Keratinocyte (primary cell): Measurements from ENCODE around the gene TMC8. TPM values are rescaled to one million over a fixed set of nuclear protein-coding genes. Genes with fewer than 3 reads are reported as not detected.
"Not testable (repeated sequence)": the region's sequence is repeated elsewhere in the genome, so short reads cannot be mapped to it uniquely, and the experiment has no call there.

Experiments used
- DNase-seq: peaks from one replicate; pipeline ENCODE4 v3.0.0-alpha.2; 2011; ENCODE audit warnings: low read depth, missing footprints, low spot score
- FAIRE-seq: peaks from 2 replicates; lab custom pipeline; 2011; peaks lifted over from hg19 to GRCh38; lab: Jason Lieb, UNC
- H2AFZ ChIP-seq: 2 replicates; pipeline ENCODE4 v1.6.0; 2012; ENCODE audit warnings: low read length, control low read depth, inconsistent platforms; ENCODE audit not compliant: control insufficient read depth
- H3K27ac ChIP-seq: 2 replicates; pipeline ENCODE4 v1.5.1; 2011; ENCODE audit warnings: low read length; ENCODE audit not compliant: control insufficient read depth, insufficient read depth
- H3K27me3 ChIP-seq: 3 replicates; pipeline ENCODE4 v1.6.0; 2011; ENCODE audit warnings: low read length; ENCODE audit not compliant: control insufficient read depth, insufficient read depth; ENCODE audit errors: extremely low read depth
- H3K36me3 ChIP-seq, 2 experiments: 2 replicates in 1 of 2; 3 replicates in 1 of 2; pipeline ENCODE4 v1.5.1; 2011; ENCODE audit warnings: low read length in 2 of 2, mild to moderate bottlenecking in 1 of 2; ENCODE audit not compliant: control insufficient read depth in 2 of 2, insufficient read depth in 2 of 2; ENCODE audit errors: extremely low read depth in 1 of 2
- H3K4me1 ChIP-seq: 3 replicates; pipeline ENCODE4 v1.5.1; 2011; ENCODE audit warnings: low read length; ENCODE audit not compliant: control insufficient read depth, insufficient read depth; ENCODE audit errors: extremely low read depth
- H3K4me2 ChIP-seq: 3 replicates; pipeline ENCODE4 v1.6.0; 2011; ENCODE audit warnings: low read depth, low read length; ENCODE audit not compliant: control insufficient read depth, insufficient read depth; ENCODE audit errors: extremely low read depth
- H3K4me3 ChIP-seq, 3 experiments: fragments of 200-600 bp in 1 of 3; sonication (generic) in 1 of 3; 2 replicates in 2 of 3; 3 replicates in 1 of 3; pipeline ENCODE4 v1.5.1; 2011 to 2016; ENCODE audit warnings: low read length in 3 of 3, mild to moderate bottlenecking in 3 of 3, control low read depth in 2 of 3, inconsistent platforms in 1 of 3, low read depth in 1 of 3, mixed read lengths in 1 of 3, mixed run types in 1 of 3, moderate library complexity in 1 of 3; ENCODE audit not compliant: control insufficient read depth in 2 of 3, insufficient read depth in 2 of 3; ENCODE audit errors: extremely low read depth in 1 of 3
- H3K79me2 ChIP-seq: 2 replicates; pipeline ENCODE4 v1.6.0; 2012; ENCODE audit warnings: low read length; ENCODE audit not compliant: control insufficient read depth, insufficient read depth
- H3K9ac ChIP-seq: 3 replicates; pipeline ENCODE4 v1.6.0; 2011; ENCODE audit warnings: low read length; ENCODE audit not compliant: control insufficient read depth, insufficient read depth; ENCODE audit errors: extremely low read depth
- H3K9me1 ChIP-seq: 3 replicates; pipeline ENCODE4 v1.6.0; 2011; ENCODE audit warnings: low read length; ENCODE audit not compliant: control insufficient read depth, insufficient read depth; ENCODE audit errors: extremely low read depth
- H3K9me3 ChIP-seq: 2 replicates; pipeline ENCODE4 v1.5.1; 2012; ENCODE audit warnings: low read depth, low read length; ENCODE audit not compliant: control insufficient read depth
- H4K20me1 ChIP-seq: 3 replicates; pipeline ENCODE4 v1.6.0; 2011; ENCODE audit warnings: low read length; ENCODE audit not compliant: control insufficient read depth, insufficient read depth; ENCODE audit errors: extremely low read depth
- EZH2 ChIP-seq: IDR thresholded peaks from one replicate; pipeline ENCODE4 v1.6.1; 2012; ENCODE audit warnings: inconsistent platforms, mild to moderate bottlenecking, low read length, moderate library complexity
- dilution Hi-C: fragments of 300-500 bp; cut with MboI; formaldehyde crosslinking; loops from one replicate; pipeline ENCODE4 v1.7.0; 2020; ENCODE audit warnings: low sequenced_read_pairs; ENCODE audit not compliant: extremely low pct_ligation_motif_present
- polyA plus RNA-seq, 5 experiments: library from polyadenylated mRNA; depleted of rRNA in 3 of 5; stranded (reverse) in 3 of 5; stranded (forward) in 1 of 5; unstranded in 1 of 5; fragments of >200 nt; gene quantifications; 1 replicate in 1 of 5; 2 replicates in 3 of 5; 3 replicates in 1 of 5; pipeline versions ENCODE4 v1.2.1 to v1.2.3, GENCODE V29; 2011 to 2012; ENCODE audit warnings: missing spikeins in 2 of 5, low read depth in 1 of 5, low replicate concordance in 1 of 5
- TF ChIP-seq, protein P1 (sequence below), 3 experiments: IDR thresholded peaks in 1 of 3; conservative IDR thresholded peaks in 1 of 3; optimal IDR thresholded peaks in 1 of 3; 2 replicates in 2 of 3; 3 replicates in 1 of 3; pipeline versions ENCODE3 to v1.5.1; 2011; ENCODE audit warnings: low read length in 3 of 3, mild to moderate bottlenecking in 3 of 3, moderate library complexity in 2 of 3, control low read depth in 1 of 3, inconsistent platforms in 1 of 3; ENCODE audit not compliant: insufficient read depth in 2 of 3; ENCODE audit errors: extremely low read depth in 1 of 3

TMC8 gene
- polyA plus RNA-seq, 1 donor (not counting 4 experiments of a cell fraction or from before 2014, with no cell fraction given), result 0.14 TPM

DNA sequence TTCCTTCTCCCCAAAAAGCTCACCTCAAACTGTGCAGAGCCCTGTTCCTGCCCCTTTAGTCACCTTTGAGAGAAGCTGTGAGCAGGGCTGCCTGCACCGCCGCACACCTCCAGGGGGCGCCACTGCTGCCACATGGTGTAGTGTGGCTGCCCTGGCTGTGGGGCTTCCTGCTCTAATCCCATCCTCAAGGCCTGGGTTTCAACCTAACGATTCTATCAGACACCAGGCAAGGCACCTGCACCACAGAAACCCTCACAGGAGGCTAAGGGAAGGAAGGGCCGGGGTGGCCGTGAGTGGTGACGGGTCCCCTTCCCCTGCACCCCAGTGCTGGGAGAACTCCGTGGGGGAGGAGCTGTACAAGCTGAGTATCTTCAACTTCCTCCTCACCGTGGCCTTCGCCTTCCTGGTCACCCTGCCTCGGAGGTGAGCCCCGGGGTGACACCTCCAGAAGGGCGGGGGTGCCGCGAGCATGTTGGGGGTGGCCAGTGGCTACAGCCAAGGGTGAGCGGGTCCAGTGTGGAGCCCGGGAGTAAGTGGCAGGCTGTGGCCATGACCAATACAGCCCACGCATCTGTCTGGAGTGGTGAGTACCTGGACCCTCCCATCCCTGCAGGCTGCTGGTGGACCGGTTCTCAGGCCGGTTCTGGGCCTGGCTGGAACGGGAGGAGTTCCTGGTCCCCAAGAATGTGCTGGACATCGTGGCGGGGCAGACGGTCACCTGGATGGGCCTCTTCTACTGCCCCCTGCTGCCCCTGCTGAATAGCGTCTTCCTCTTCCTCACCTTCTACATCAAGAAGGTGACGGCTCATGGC lies 7.0 kb downstream of the TMC8 start:
- H3K27me3 ChIP-seq, result peaks cover 14% of the 10 kb centered on the region
- peaks cover 25% of the 10 kb centered on the region for H3K4me1 ChIP-seq
- no peak overlapping the region for H3K27ac ChIP-seq
- H3K9ac ChIP-seq, result no peak overlapping the region
- peaks cover 4% of the 10 kb centered on the region for H3K9me1 ChIP-seq
- no peaks in the 10 kb centered on the region for H3K9me3 ChIP-seq
- DNase-seq (no peak), FAIRE-seq (no peak)
- dilution Hi-C loops, result no loop called here
- H2AFZ ChIP-seq, result no peak overlapping the region
- TF ChIP-seq, protein P1, sequence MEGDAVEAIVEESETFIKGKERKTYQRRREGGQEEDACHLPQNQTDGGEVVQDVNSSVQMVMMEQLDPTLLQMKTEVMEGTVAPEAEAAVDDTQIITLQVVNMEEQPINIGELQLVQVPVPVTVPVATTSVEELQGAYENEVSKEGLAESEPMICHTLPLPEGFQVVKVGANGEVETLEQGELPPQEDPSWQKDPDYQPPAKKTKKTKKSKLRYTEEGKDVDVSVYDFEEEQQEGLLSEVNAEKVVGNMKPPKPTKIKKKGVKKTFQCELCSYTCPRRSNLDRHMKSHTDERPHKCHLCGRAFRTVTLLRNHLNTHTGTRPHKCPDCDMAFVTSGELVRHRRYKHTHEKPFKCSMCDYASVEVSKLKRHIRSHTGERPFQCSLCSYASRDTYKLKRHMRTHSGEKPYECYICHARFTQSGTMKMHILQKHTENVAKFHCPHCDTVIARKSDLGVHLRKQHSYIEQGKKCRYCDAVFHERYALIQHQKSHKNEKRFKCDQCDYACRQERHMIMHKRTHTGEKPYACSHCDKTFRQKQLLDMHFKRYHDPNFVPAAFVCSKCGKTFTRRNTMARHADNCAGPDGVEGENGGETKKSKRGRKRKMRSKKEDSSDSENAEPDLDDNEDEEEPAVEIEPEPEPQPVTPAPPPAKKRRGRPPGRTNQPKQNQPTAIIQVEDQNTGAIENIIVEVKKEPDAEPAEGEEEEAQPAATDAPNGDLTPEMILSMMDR (optimal IDR thresholded peaks at IDR 0.05 in 1 of 3, IDR thresholded peaks at IDR 0.05 in 1 of 3, conservative IDR thresholded peaks at IDR 0.05 in 1 of 3; ENCODE audit: extremely low read depth in 1 of 3, insufficient read depth in 2 of 3, low read length in 3 of 3), result peak; percentile 66 to 72 (median 71)
- TF ChIP-seq EZH2, result no peak
- no peaks in the 10 kb centered on the region for H3K36me3 ChIP-seq
- H3K4me3 ChIP-seq, result no peak overlapping the region
- no peak overlapping the region for H3K4me2 ChIP-seq
- H3K79me2 ChIP-seq, result no peaks in the 10 kb centered on the region
- no peaks in the 10 kb centered on the region for H4K20me1 ChIP-seq

DNA sequence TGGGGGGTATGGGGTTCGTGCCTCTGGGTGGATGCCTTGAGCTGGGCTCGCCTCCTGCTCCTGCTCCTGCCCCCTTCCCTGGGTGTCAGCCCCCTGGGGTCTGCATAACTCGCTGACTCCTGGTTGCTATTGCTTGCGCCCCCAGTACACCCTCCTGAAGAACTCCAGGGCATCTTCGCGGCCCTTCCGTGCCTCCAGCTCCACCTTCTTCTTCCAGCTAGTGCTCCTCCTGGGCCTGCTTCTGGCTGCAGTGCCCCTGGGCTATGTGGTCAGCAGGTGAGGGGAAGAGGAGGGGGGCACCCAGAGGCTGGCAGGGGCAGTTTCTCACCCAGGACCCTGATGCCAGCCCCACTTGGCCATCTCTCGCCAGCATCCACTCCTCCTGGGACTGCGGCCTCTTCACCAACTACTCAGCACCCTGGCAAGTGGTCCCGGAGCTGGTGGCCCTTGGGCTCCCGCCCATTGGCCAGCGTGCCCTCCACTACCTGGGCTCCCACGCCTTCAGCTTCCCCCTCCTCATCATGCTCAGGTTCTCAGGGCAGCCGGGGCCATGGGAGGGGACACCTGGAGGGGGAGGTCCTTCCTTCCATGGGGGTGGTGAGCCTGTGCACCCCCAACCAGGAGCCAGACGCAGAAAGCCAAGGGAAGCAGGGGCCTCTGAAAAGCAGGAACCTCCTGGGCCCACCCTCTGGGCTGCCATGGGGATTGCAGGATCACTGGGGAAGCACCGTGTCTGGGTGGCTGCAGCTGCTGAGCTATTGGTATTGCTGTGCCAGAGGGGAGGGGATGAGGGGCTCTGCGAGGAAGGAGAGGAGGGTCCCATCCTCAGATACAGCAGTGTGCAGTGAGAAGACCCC lies 7.9 kb downstream of the TMC8 start:
- dilution Hi-C loops, result no loop called here
- no peak overlapping the region for H3K27ac ChIP-seq

GRCh38 chr17:78139861-78140168 lies 9.2 kb downstream of the TMC8 start:
- H3K36me3 ChIP-seq, H2AFZ ChIP-seq, FAIRE-seq, H3K4me2 ChIP-seq, H3K79me2 ChIP-seq, H3K9me3 ChIP-seq, H4K20me1 ChIP-seq, DNase-seq, dilution Hi-C loops, H3K4me3 ChIP-seq, H3K9me1 ChIP-seq, H3K27ac ChIP-seq, H3K27me3 ChIP-seq: not testable (repeated sequence)
- H3K9ac ChIP-seq, result peak overlapping the region; percentile 23
- peaks cover 35% of the 10 kb centered on the region for H3K4me1 ChIP-seq

More for the DNA sequence above, 7.9 kb downstream of the TMC8 start:
- TF ChIP-seq, protein P1 (optimal IDR thresholded peaks at IDR 0.05 in 1 of 3, IDR thresholded peaks at IDR 0.05 in 1 of 3, conservative IDR thresholded peaks at IDR 0.05 in 1 of 3; ENCODE audit: extremely low read depth in 1 of 3, insufficient read depth in 2 of 3, low read length in 3 of 3), result no peak
- no peak for TF ChIP-seq EZH2
- Histone ChIP-seq H3K9me3 (no peaks in the 10 kb centered on the region), H3K27me3 (peaks cover 13% of the 10 kb centered on the region), H3K4me1 (peaks cover 25% of the 10 kb centered on the region), H4K20me1 (no peaks in the 10 kb centered on the region), H3K4me3 (no peak overlapping the region), H3K9me1 (peaks cover 4% of the 10 kb centered on the region), H3K9ac (no peak overlapping the region), H2AFZ (no peak overlapping the region), H3K36me3 (no peaks in the 10 kb centered on the region), H3K4me2 (no peak overlapping the region), H3K79me2 (no peaks in the 10 kb centered on the region)
- no peak for DNase-seq
- FAIRE-seq, result no peak
